Measurements from ENCODE around the gene SCAF1.

Gene SCAF1

GRCh38 chr19:49686503-49687088 is 44.6 kb downstream of the SCAF1 start:
- peaks cover 0 to 47% (median 29%) of the 10 kb centered on the region in 4 experiments for H3K4me1 ChIP-seq (ENCODE audit: control extremely low read depth in 1 of 4, control insufficient read depth in 4 of 4, insufficient read depth in 4 of 4, low read length in 3 of 4)
- H3K9me3 ChIP-seq (ENCODE audit: control extremely low read depth in 1 of 5, control insufficient read depth in 4 of 5, insufficient read depth in 2 of 5, low read depth in 1 of 5, low read length in 4 of 5): no peaks in the 10 kb centered on the region
- 92% methylated on average over 13 of the region's 27 CpGs for WGBS (ENCODE audit: insufficient coverage)
- no peak overlapping the region for H3K4me3 ChIP-seq (ENCODE audit: control insufficient read depth in 1 of 7, extremely low read depth in 1 of 7, insufficient read depth in 4 of 7, low read depth in 2 of 7, low read length in 6 of 7)
- H3K36me3 ChIP-seq (ENCODE audit: control insufficient read depth in 4 of 4, insufficient read depth in 4 of 4, low read length in 3 of 4): peaks cover 9 to 74% (median 43%) of the 10 kb centered on the region in 4 experiments
- DNase-seq: no peak
- no peak overlapping the region for H3K27ac ChIP-seq (ENCODE audit: insufficient read depth in 1 of 2, low read depth in 1 of 2, low read length in 2 of 2, poor library complexity in 1 of 2, severe bottlenecking in 2 of 2)
- peaks cover 0 to 27% (median 17%) of the 10 kb centered on the region in 5 experiments for H3K27me3 ChIP-seq (replicated peaks in 2 of 5; ENCODE audit: control insufficient read depth in 4 of 5, insufficient read depth in 5 of 5, low read length in 4 of 5)
- CTCF ChIA-PET: interaction anchor here (1.0 to 2.4 kb wide), 2 partner anchors 9 to 77 kb away, joined by 3 to 7 read pairs; partner anchors contain the start of genes PRMT1 and TSKS
- POLR2A ChIA-PET: no interaction called here

- H3K4me3 ChIP-seq (ENCODE audit: control insufficient read depth in 1 of 7, extremely low read depth in 1 of 7, insufficient read depth in 4 of 7, low read depth in 2 of 7, low read length in 6 of 7): no peak overlapping the region
- peaks cover 0 to 48% (median 29%) of the 10 kb centered on the region in 4 experiments for H3K4me1 ChIP-seq (ENCODE audit: control extremely low read depth in 1 of 4, control insufficient read depth in 4 of 4, insufficient read depth in 4 of 4, low read length in 3 of 4)
- POLR2A ChIA-PET: no interaction called here
- no peak for DNase-seq
- peaks cover 5 to 68% (median 38%) of the 10 kb centered on the region in 4 experiments for H3K36me3 ChIP-seq (ENCODE audit: control insufficient read depth in 4 of 4, insufficient read depth in 4 of 4, low read length in 3 of 4)
- peaks cover 0 to 33% (median 19%) of the 10 kb centered on the region in 5 experiments for H3K27me3 ChIP-seq (replicated peaks in 2 of 5; ENCODE audit: control insufficient read depth in 4 of 5, insufficient read depth in 5 of 5, low read length in 4 of 5)
- no peak overlapping the region for H3K27ac ChIP-seq (ENCODE audit: insufficient read depth in 1 of 2, low read depth in 1 of 2, low read length in 2 of 2, poor library complexity in 1 of 2, severe bottlenecking in 2 of 2)
- WGBS (ENCODE audit: insufficient coverage): 100% methylated on average over 6 of the region's 12 CpGs
- H3K9me3 ChIP-seq (ENCODE audit: control extremely low read depth in 1 of 5, control insufficient read depth in 4 of 5, insufficient read depth in 2 of 5, low read depth in 1 of 5, low read length in 4 of 5): no peaks in the 10 kb centered on the region
- CTCF ChIA-PET: interaction anchor here (2.4 kb wide), 1 partner anchor 9 kb away, joined by 7 read pairs; the partner anchor contains the start of gene PRMT1
Measured at GRCh38 chr19:49687150-49687549, 45.1 kb downstream of the SCAF1 start.

GRCh38 chr19:49687566-49688316 is 45.7 kb downstream of the SCAF1 start:
- no peak overlapping the region for H3K4me3 ChIP-seq (ENCODE audit: control insufficient read depth in 1 of 7, extremely low read depth in 1 of 7, insufficient read depth in 4 of 7, low read depth in 2 of 7, low read length in 6 of 7)
- H3K27ac ChIP-seq (ENCODE audit: insufficient read depth in 1 of 2, low read depth in 1 of 2, low read length in 2 of 2, poor library complexity in 1 of 2, severe bottlenecking in 2 of 2): no peak overlapping the region
- H3K9me3 ChIP-seq (ENCODE audit: control extremely low read depth in 1 of 5, control insufficient read depth in 4 of 5, insufficient read depth in 2 of 5, low read depth in 1 of 5, low read length in 4 of 5): no peaks in the 10 kb centered on the region
- peaks cover 0 to 38% (median 23%) of the 10 kb centered on the region in 5 experiments for H3K27me3 ChIP-seq (replicated peaks in 2 of 5; ENCODE audit: control insufficient read depth in 4 of 5, insufficient read depth in 5 of 5, low read length in 4 of 5)
- DNase-seq: no peak
- POLR2A ChIA-PET: interaction anchor here (0.9 kb wide), 1 partner anchor 182 kb away, joined by 3 read pairs; no protein-coding TSS in a partner anchor
- CTCF ChIA-PET: interaction anchor here (2.4 kb wide), 1 partner anchor 10 kb away, joined by 7 read pairs; the partner anchor contains the start of gene PRMT1
- peaks cover 2 to 63% (median 34%) of the 10 kb centered on the region in 4 experiments for H3K36me3 ChIP-seq (ENCODE audit: control insufficient read depth in 4 of 4, insufficient read depth in 4 of 4, low read length in 3 of 4)
- 70% methylated on average over 20 of the region's 26 CpGs for WGBS (ENCODE audit: insufficient coverage)
- H3K4me1 ChIP-seq (ENCODE audit: control extremely low read depth in 1 of 4, control insufficient read depth in 4 of 4, insufficient read depth in 4 of 4, low read length in 3 of 4): peaks cover 0 to 48% (median 29%) of the 10 kb centered on the region in 4 experiments

- CTCF ChIA-PET: interaction anchor here (1.2 to 2.5 kb wide), 5 partner anchors 8 to 123 kb away, joined by 3 to 8 read pairs (median 4); partner anchors contain the start of gene AP2A1
- peaks cover 0 to 48% (median 29%) of the 10 kb centered on the region in 4 experiments for H3K4me1 ChIP-seq (ENCODE audit: control extremely low read depth in 1 of 4, control insufficient read depth in 4 of 4, insufficient read depth in 4 of 4, low read length in 3 of 4)
- peaks cover 2 to 58% (median 31%) of the 10 kb centered on the region in 4 experiments for H3K36me3 ChIP-seq (ENCODE audit: control insufficient read depth in 4 of 4, insufficient read depth in 4 of 4, low read length in 3 of 4)
- DNase-seq: no peak
- no peaks in the 10 kb centered on the region for H3K9me3 ChIP-seq (ENCODE audit: control extremely low read depth in 1 of 5, control insufficient read depth in 4 of 5, insufficient read depth in 2 of 5, low read depth in 1 of 5, low read length in 4 of 5)
- H3K27ac ChIP-seq (ENCODE audit: insufficient read depth in 1 of 2, low read depth in 1 of 2, low read length in 2 of 2, poor library complexity in 1 of 2, severe bottlenecking in 2 of 2): no peak overlapping the region
- no peak overlapping the region for H3K4me3 ChIP-seq (ENCODE audit: control insufficient read depth in 1 of 7, extremely low read depth in 1 of 7, insufficient read depth in 4 of 7, low read depth in 2 of 7, low read length in 6 of 7)
- POLR2A ChIA-PET: interaction anchor here (0.9 to 1.4 kb wide), 2 partner anchors 12 to 181 kb away, joined by 3 to 4 read pairs; partner anchors contain the start of gene PRMT1
- WGBS (ENCODE audit: insufficient coverage): 78% methylated on average over 6 of the region's 12 CpGs
- peaks cover 0 to 38% (median 23%) of the 10 kb centered on the region in 5 experiments for H3K27me3 ChIP-seq (replicated peaks in 2 of 5; ENCODE audit: control insufficient read depth in 4 of 5, insufficient read depth in 5 of 5, low read length in 4 of 5)
Measured at GRCh38 chr19:49688531-49689132, 46.6 kb downstream of the SCAF1 start.

- WGBS (ENCODE audit: insufficient coverage): 55% methylated on average over 50 of the region's 54 CpGs
- ChIA-PET CTCF (interaction anchor here (1.2 to 2.5 kb wide), 6 partner anchors 9 to 122 kb away, joined by 3 to 8 read pairs (median 4); partner anchors contain the start of gene AP2A1), POLR2A (interaction anchor here (1.4 kb wide), 1 partner anchor 13 kb away, joined by 4 read pairs; the partner anchor contains the start of gene PRMT1)
- H3K27me3 ChIP-seq (replicated peaks in 2 of 5; ENCODE audit: control insufficient read depth in 4 of 5, insufficient read depth in 5 of 5, low read length in 4 of 5): peaks cover 0 to 38% (median 23%) of the 10 kb centered on the region in 5 experiments
- H3K9me3 ChIP-seq (ENCODE audit: control extremely low read depth in 1 of 5, control insufficient read depth in 4 of 5, insufficient read depth in 2 of 5, low read depth in 1 of 5, low read length in 4 of 5): no peaks in the 10 kb centered on the region
- peak in 2 of 3 donors; percentile 44 to 47 for DNase-seq
- no peak within 1 kb of the TSS for H3K27ac ChIP-seq (ENCODE audit: insufficient read depth in 1 of 2, low read depth in 1 of 2, low read length in 2 of 2, poor library complexity in 1 of 2, severe bottlenecking in 2 of 2)
- H3K4me1 ChIP-seq (ENCODE audit: control extremely low read depth in 1 of 4, control insufficient read depth in 4 of 4, insufficient read depth in 4 of 4, low read length in 3 of 4): peaks cover 0 to 48% (median 29%) of the 10 kb centered on the region in 4 experiments
- peaks cover 2 to 50% (median 24%) of the 10 kb centered on the region in 4 experiments for H3K36me3 ChIP-seq (ENCODE audit: control insufficient read depth in 4 of 4, insufficient read depth in 4 of 4, low read length in 3 of 4)
- peak within 1 kb of the TSS in 4 of 7 experiments; percentile 3 to 32 (median 7) for H3K4me3 ChIP-seq (ENCODE audit: control insufficient read depth in 1 of 7, extremely low read depth in 1 of 7, insufficient read depth in 4 of 7, low read depth in 2 of 7, low read length in 6 of 7)
Measured at GRCh38 chr19:49689133-49690078, 47.4 kb downstream of the SCAF1 start, which contains the start of gene ADM5. TSS of gene ADM5 (plus strand) at chr19:49689594. CDS start at chr19:49689838, 244 bp downstream.
